ENCODE data around the gene NDUFV2.

Gene NDUFV2

DNA sequence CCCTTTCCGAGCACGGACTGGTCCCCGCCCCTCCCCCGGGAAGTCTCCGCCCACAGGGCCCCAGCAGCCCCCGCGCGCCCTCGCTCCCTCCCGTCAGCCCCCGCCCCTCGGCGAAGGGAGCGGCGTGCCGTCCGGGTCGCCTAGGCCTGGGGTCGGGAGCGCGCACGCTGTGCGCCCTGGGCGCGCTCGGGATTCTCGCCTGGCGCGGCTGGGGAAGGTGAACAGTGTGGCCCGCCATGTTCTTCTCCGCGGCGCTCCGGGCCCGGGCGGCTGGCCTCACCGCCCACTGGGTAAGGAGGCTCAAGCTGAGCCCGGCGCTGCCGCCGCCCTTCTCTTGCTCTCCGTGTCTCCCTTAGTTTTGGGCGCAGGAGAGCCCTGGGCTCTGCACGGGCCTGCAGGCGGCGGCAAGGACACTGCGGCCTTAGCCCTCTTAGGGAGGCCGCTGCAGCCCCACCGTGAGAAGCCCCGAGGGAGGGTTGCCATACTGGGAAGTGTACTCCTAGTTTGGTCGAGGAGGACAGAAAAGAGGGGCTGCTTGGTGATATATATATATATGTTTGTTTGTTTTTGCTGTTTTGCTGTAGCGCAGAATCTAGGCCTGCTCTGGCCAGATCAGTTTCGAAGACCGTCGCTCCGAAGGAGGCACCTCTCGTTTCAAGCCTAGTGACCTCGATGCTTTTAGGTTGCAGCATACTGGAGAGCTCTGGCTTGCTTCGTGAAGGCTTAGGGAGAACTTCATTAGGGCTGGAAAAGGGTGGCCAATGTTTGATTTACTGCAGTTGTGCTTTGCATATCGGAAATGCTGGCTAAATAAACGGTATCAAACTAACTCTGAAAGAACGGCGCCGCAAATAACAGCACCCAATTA lies at the start of gene NDUFV2:
Gene NDUFV2, plus strand, starts transcription at position 192 of the 868 bp plus-strand sequence. Its CDS starts 45 bp downstream, at position 237.
- peak within 1 kb of the TSS; percentile 91 for H3K27ac ChIP-seq
- peak; percentile 73 for DNase-seq (ENCODE audit: low read depth, low spot score)

DNA sequence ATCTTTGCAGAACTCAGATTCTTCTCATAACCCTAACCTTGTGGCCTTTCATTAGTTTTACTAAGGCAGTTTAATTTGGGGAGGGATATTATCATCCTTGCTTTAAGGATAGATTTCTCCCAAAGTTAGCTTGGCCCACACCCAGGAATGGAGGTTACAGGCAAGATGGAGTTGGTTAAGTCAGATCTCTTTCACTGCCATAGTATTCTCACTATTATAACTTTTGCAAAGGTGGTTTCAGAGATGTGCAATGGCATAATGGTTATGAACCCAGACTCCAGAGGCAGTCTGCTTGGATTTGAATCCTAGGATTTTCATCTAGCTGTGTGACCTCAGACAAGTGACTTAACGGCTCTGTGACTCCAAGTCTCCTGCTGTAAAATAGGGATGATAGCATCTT lies 48.7 kb upstream of the NDUFV2 start:
- DNase-seq (ENCODE audit: low read depth, low spot score): no peak
- H3K27ac ChIP-seq: no peak overlapping the region

DNA sequence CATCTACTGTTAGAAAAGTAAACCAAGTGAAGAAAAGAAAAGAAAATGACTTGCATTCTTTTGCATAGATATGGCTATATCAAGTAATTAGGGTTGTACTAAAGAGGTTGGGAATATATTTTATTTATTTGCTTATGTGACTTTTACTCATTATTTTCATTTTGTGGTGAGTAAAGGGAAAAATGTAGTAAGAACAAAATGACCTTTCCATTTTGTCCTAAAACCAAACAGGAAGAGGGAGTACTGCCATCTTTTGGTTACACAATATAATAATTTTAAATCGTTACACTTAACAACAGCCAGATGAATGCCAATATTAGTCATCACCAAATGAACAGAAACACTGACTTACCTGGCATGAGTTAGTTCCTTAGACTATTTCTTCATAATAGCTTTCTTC lies 47.3 kb upstream of the NDUFV2 start:
- peak overlapping the region; percentile 68 for H3K27ac ChIP-seq
- DNase-seq (ENCODE audit: low read depth, low spot score): peak; percentile 70

DNA sequence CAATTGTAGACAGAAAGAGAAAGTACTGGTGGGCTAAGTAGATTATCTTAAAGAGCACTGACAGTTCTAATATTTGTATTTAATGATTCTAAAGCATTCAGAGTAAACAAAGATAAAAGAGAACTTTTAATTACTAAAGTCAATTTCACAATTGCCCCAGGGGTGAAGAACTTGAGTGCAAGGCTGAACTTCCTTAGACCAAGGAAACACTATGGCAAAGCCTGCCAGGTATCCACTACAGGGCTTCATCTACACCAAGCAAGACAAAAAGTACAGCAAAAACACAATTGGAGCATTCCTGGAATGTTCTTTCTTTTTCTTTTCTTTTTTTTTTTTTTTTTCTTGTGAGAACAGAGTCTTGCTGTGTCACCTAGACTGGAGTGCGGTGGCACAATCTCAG lies 46.9 kb upstream of the NDUFV2 start:
- no peak for DNase-seq (ENCODE audit: low read depth, low spot score)
- H3K27ac ChIP-seq: peak overlapping the region; percentile 68

DNA sequence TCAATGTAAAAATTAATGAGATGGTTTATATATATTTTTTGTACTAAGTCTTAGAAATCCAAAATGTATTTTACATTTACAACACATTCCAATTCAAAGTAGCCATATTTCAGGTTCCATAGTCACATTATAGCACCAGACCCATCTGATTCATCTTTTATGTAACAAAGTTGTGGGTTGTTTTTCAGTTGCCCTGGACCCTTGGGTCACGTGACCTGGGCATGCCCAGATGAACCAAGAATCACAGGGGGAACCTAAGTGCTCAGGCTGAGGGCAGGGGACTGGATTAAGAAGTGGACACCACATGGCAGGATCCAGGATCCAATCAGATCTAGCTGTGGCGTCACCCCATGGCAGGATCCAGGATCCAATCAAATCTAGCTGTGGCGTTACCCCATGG lies 44.9 kb upstream of the NDUFV2 start:
- H3K27ac ChIP-seq: no peak overlapping the region

DNA sequence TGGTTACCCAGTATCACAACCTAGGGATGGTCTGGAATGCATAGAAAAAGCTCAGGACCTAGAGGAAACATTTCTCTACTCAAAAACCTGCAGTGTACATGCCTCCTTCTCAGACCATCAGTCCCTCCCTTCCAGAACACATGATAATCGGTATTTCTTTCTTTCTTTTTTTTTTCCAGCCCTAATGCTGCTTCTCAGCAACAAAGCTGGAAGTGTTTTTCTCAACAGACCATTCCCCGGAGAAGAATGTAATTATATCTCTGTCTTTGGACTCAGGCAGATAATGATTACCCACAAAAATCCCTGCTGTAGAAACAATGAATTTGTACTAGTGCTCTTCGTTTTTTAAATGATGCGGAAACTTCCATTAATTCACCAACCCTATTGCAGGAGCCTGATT lies 44.1 kb upstream of the NDUFV2 start:
- H3K27ac ChIP-seq: no peak overlapping the region
- DNase-seq (ENCODE audit: low read depth, low spot score): no peak

More for the DNA sequence above, 44.9 kb upstream of the NDUFV2 start:
- no peak for DNase-seq (ENCODE audit: low read depth, low spot score)

DNA sequence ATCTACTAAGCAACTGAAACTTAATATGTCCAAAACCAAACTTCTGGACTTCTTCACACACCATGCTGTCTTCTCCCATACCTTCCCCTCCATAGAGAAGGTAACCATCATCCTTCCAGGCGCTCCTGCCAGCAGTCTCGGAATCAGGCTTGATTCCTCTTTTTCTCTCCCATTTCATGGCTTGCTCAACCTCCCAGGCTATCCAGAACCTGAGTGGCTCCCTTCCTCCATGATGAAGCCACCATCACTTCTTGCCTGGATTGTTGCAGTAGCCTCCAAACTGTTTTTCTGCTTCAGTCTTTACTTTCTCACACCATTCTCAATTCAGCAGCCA lies 40.1 kb upstream of the NDUFV2 start:
- no peak for DNase-seq (ENCODE audit: low read depth, low spot score)
- no peak overlapping the region for H3K27ac ChIP-seq

DNA sequence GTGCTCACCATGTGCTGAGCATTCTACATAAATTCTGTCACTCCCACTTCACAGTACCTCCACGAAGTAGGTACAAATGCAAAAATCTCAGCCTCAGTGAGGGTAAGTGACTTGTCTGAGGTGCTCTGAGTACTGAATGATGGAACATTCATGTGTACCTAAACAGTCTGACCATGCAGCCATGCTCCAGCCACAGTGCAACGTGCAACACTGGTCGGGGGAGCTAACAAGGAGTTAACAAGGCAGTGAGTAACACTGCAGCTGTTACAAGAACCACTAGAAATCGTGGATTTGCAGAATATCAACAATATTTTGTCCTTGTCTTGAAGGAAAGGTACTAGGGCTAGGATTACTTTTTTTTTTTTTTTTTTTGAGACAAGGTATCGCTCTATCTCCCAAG lies 36.6 kb upstream of the NDUFV2 start:
- DNase-seq (ENCODE audit: low read depth, low spot score): no peak
- H3K27ac ChIP-seq: no peak overlapping the region

DNA sequence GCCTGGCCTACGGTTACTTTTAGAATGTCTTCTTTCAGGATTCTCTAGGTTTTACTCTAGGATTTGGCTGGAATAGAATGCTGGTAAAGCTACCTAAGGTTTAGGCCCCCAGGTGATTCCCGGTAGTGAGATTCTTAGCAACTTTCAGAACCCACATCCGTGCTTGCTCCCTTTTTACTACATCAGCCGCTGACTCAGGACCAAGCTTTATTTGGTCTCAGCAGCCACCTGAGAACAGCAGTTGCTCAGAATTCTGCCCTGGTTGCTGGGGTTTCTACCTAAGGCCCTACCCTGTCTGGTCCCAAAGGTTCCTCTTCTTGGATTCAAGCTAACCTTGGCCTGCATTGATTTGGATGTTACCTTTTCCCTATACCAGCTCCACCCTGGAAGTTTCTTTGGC lies 36.1 kb upstream of the NDUFV2 start:
- no peak for DNase-seq (ENCODE audit: low read depth, low spot score)
- no peak overlapping the region for H3K27ac ChIP-seq

DNA sequence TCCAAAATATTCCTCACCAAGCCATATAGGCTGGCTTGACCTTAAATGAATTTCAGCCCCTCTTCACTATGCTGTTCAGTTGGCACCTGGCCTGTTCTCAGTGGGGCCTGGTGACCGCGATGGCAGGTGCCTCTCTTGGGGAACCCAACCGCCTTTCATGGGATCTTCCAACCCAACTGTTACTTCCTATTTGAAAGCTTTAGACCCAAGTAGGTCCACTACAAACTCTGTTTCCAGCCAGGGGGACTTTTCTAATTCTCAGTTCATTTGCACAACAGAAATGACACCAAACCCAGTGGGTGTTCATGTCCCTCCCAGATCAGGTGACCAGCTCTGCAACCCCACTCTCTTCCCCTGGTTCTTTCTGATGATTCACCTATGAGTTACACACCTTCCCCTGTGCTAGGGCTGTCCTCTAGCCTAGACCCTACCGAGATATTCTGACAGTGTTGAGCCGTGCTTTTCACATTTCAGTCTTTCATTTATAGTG lies 35.6 kb upstream of the NDUFV2 start:
- no peak for DNase-seq (ENCODE audit: low read depth, low spot score)
- H3K27ac ChIP-seq: no peak overlapping the region

DNA sequence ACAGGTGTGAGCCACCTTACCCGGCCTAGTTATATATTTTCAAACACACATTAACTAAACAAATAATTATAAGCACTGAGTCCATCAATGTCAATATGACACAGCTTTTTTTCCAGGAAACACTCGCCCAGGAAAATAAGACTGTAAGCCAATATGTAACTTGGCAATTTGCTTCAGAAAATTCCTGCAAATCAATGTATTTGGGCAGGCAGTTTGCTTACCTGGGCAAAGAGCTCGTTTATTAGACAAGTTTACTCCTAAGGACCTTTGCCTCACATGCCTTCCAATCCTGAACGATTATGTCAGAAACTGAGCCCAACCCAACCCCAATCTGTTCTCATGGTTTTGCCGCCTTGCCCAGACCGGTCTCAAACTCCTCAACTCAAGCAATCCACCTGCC lies 34.7 kb upstream of the NDUFV2 start:
- DNase-seq (ENCODE audit: low read depth, low spot score): no peak
- H3K27ac ChIP-seq: no peak overlapping the region

DNA sequence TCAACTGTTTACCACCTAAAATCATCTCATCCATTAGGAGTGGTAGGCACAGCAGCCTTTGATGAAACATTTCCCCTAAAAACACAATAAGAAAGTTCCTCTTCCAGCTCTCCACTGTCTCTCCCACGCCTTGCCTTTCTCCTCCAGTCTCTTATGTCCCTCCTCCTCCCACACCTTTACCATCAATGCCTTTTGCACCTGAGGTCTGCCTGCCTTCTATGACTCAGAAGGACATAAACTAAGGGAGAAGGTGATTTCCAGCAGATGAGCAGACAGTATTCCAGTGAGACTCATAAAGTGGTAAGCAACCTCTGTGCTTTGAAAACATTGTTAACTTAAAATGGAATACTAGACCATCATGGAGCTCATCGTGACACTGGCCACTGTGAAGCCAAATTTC lies 34.2 kb upstream of the NDUFV2 start:
- H3K27ac ChIP-seq: no peak overlapping the region
- DNase-seq (ENCODE audit: low read depth, low spot score): peak; percentile 68

DNA sequence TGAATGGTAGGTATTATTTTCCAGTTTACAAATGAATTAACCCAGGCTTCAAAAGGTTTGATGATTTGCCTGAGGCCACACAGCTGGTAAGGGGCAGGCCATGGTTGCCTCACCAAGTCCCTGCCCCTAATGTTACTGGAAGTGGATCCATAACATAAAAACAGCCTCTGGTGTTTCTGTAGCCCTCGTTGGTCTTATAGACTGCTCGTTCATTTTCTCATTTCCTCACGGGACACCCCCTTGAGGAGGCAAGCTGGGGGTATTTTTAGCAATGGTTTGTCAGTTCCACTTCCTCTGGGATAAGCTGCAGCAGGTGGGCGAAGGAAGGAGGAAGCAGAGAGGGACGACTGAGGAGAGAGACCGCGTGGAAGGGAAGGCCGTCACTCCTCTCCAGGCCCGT lies 32.9 kb upstream of the NDUFV2 start:
- DNase-seq (ENCODE audit: low read depth, low spot score): no peak
- H3K27ac ChIP-seq: no peak overlapping the region

DNA sequence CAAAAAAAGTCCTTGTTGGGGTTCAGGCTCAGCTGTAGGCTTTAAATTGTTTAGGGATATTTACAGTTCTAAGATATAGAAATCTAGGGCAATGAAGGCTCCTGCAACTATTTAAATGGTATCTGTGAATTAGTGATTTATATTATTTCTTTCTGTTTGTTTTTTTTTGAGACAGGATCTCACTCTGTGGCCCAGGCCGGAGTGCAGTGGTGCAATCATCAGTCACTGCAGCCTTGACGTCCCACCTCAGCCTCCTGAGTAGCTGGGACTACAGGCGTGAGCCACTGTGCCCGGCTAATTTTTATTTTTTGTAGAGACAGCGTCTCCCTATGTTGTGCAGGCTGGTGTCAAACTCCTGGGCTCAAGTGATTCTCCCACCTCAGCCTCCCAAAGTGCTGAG lies 32.3 kb upstream of the NDUFV2 start:
- DNase-seq (ENCODE audit: low read depth, low spot score): no peak
- H3K27ac ChIP-seq: no peak overlapping the region

DNA sequence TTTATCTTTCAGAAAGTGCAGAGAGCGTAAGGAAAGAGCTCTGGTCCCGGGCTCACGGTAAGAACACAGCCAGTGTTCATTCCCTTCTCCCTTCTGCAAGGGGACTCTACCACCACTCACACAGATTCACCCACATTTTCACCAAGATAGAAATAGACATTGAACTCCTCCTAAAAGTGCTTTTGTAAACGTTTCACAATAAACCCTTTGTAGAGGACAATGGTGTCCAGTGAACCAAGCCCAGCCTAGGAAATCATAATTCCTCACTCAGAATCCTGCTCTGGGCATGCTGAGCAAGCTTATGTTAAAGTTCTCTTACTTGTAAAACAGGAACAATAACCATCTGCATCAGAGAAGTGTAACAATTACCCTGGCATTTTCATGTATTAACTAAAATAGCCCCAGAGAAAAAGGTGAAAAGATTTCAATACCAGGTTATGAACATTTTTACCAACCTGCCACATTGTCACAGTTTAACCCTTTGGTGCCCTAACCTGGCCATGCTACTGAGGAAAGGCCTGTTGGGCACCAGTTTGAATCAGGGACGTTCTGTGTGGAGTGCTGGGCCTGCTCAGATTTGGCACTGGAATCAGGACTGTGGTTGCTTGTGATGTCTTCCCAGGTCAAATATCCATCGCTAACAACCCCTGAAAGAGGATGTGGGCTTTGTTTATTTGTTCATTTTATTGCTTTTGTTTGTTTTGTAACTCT lies 22.5 kb upstream of the NDUFV2 start:
- no peak overlapping the region for H3K27ac ChIP-seq
- no peak for DNase-seq (ENCODE audit: low read depth, low spot score)

DNA sequence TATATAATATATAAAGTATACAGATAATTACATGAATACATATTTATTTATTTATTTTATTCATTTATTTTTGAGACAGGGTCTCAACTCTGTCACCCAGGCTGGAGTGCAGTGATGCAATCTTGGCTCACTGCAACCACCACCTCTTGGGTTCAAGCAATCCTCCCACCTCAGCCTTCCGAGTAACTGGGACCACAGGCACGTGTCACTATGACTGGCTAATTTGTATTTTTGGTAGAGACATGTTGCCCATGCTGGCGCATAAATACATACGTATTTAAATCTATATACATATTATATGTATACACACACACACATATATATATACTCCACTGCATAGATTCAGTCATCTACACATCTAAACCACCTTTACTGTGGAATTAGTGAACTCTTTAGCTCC lies 20.6 kb upstream of the NDUFV2 start:
- no peak overlapping the region for H3K27ac ChIP-seq
- no peak for DNase-seq (ENCODE audit: low read depth, low spot score)

DNA sequence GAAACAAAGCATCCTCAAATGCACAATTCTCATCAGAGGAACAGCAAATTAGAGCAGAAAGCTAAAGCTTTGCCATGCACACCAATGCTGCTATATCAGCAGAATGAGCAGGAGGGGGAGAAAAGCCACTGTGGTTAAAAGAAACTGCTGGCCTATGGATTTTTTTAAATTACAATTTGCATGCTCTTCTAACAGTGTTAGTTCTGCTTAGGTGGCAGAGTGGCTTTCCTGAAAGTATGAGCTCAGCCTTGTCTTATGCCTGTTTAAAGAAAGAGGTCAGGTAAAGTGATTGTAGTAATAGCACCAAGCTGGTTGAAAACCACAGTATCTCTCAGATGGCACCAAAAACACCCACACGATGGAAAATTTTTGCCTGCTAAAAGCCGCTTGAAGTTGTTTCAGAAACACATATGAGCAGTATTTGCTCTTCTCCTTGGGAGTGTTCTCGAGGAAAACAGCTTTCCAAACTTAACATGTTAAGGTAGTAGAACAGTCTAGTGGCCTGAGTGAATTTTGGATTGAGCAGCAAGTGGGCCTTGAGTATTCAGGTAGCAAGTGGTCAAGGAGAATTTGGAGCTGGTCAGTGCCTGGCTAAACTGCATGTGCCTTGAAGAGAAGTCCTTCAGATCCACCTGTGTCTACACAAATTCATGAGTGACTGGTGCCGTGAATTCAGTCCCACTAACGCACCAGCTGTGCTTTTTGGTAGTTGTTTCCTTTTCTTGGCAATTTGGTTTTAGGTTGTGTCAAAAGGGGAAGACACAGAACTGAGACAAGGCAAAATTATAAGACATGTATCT lies 19.6 kb upstream of the NDUFV2 start:
- DNase-seq (ENCODE audit: low read depth, low spot score): no peak
- no peak overlapping the region for H3K27ac ChIP-seq

DNA sequence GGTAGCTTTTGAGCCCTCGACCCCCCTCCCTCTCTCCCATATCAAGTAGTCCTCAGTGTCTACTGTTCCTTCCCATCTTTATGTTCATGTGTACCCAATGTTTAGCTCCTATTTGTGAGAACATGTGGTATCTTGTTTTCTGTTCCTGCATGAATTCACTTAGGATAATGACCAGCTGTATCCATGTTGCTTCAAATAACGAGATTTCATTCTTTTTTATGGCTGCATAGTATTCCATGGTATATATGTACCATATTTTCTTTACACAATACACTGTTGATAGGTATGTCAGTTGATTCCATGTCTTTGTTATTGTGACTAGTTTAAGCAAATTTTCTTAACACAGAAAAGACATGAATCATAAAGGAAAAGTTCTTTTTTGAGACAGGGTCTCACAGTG lies 16.5 kb upstream of the NDUFV2 start:
- H3K27ac ChIP-seq: no peak overlapping the region
- no peak for DNase-seq (ENCODE audit: low read depth, low spot score)

DNA sequence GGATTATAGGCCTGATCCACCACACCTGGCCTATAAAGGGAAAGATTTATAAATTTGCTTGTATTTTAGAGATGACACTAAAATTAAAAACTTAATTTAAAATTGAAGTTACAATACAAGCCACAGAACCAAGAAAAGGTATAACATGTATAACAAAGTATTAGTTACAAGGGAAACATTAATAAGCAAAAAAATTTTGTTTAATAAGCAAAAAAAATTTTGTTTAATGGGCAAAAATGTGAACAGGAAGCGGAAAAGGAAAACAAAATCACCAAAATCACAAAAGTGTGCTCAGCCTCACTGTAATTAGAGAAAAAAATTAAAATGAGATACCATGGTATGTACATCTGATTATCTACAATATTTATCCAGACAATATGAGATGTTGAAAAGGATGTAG lies 15.9 kb upstream of the NDUFV2 start:
- no peak overlapping the region for H3K27ac ChIP-seq
- DNase-seq (ENCODE audit: low read depth, low spot score): no peak

DNA sequence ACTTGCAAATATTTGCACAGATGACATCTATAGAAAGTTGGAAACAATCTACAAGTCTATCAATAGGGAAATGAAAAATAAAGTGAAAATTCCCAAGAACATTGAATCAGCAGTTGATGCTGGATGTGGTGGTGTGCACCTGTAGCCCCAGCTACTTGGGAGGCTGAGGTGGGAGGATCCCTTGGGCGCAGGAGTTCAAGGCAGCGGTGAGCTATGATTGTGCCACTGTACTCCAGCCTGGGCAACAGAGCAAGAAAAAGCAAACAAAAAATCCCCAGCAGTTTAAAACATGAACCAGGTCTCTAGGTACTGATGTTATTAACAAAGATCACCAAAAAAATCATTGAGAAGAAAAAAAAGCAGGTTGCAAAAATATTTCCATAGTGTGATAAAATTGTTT lies 15.4 kb upstream of the NDUFV2 start:
- H3K27ac ChIP-seq: no peak overlapping the region
- DNase-seq (ENCODE audit: low read depth, low spot score): no peak

DNA sequence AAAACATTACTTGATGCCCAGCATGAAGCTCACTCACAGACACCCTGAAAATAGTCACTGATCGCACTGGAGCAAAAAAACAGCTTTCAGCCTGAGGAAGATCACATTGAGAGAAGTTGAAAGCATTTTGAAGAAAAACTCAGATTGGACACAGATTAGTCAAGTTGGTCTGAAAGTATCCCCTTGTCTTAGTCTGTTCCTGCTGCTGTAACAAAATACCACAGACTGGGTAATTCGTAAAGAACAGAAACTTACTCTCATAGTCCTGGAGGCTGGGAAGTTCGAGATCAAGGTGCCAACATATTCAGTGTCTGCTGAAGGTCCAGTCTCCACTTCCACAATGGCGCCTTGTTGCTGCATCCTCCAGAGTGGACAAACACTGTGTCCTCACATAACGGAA lies 14.2 kb upstream of the NDUFV2 start:
- no peak overlapping the region for H3K27ac ChIP-seq
- DNase-seq (ENCODE audit: low read depth, low spot score): no peak

Data from epithelial cell of prostate (primary cell).